OCI-LY3 (cell line): ENCODE results near the gene ERICH2.

Experiments used
- EZH2phosphoT487 ChIP-seq: fragments of 200-600 bp; shearing (Covaris generic); IDR thresholded peaks from 2 replicates; pipeline ENCODE4 v1.6.1; 2018; ENCODE audit warnings: antibody characterized with exemption, mixed run types, low read depth
- TF ChIP-seq, protein P1 (sequence below): fragments of 200-600, 300-600 bp; sonication (generic); IDR thresholded peaks from 2 replicates; pipeline ENCODE4 v1.5.1; 2014; ENCODE audit warnings: antibody characterized with exemption, low read length, low read depth

DNA sequence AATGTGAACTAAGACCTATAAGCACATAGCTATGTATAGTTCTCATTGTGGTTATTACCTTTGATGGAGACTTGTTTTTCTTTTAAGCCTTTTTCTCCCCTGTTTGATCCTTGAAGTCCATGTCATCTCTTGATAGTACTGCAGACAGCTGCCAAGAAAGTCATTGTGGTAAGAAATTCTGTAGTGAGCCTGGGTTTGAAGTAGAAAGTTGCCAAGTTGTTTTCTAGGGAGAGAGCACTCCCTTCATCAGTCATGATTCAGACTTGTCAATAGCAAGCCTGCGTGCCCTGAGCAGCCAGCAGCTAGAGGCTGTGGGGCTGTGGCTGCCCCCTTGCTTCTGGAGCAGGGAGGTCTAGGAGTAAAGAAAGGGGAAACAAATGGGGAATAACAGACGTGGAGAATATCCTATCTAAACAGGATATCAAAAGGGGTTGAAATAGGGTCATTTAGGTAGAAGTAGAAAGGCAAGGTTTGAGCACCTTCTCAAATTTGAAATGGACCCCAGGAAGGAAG is 46.7 kb upstream of the ERICH2 start:
- TF ChIP-seq, protein P1, sequence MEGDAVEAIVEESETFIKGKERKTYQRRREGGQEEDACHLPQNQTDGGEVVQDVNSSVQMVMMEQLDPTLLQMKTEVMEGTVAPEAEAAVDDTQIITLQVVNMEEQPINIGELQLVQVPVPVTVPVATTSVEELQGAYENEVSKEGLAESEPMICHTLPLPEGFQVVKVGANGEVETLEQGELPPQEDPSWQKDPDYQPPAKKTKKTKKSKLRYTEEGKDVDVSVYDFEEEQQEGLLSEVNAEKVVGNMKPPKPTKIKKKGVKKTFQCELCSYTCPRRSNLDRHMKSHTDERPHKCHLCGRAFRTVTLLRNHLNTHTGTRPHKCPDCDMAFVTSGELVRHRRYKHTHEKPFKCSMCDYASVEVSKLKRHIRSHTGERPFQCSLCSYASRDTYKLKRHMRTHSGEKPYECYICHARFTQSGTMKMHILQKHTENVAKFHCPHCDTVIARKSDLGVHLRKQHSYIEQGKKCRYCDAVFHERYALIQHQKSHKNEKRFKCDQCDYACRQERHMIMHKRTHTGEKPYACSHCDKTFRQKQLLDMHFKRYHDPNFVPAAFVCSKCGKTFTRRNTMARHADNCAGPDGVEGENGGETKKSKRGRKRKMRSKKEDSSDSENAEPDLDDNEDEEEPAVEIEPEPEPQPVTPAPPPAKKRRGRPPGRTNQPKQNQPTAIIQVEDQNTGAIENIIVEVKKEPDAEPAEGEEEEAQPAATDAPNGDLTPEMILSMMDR = no peak
- TF ChIP-seq EZH2phosphoT487 = no peak
